H9 (cell line): Measurements from ENCODE around the gene SLC4A2. TPM values are rescaled to one million over a fixed set of nuclear protein-coding genes. Genes with fewer than 3 reads are reported as not detected.

Experiments used
- DNase-seq: peaks from one replicate; pipeline ENCODE4 v3.0.0-alpha.2; 2017
- H2AFZ ChIP-seq: one replicate; pipeline ENCODE4 v1.6.1; 2013; ENCODE audit warnings: mild to moderate bottlenecking, low read length, control low read depth, moderate library complexity
- H2AK5ac ChIP-seq: 2 replicates; pipeline ENCODE4 v1.6.1; 2013; ENCODE audit warnings: low read length, control low read depth, mixed read lengths; ENCODE audit not compliant: insufficient read length
- H2BK120ac ChIP-seq: one replicate; pipeline ENCODE4 v1.6.1; 2013; ENCODE audit warnings: low read depth, mild to moderate bottlenecking, low read length, control low read depth, inconsistent platforms; ENCODE audit not compliant: poor library complexity, severe bottlenecking
- H2BK12ac ChIP-seq: 2 replicates; pipeline ENCODE4 v1.6.1; 2013; ENCODE audit warnings: low read length, control low read depth, mixed read lengths, low read depth; ENCODE audit not compliant: insufficient read length
- H2BK15ac ChIP-seq: 2 replicates; pipeline ENCODE4 v1.6.1; 2013; ENCODE audit warnings: low read depth, low read length, control low read depth
- H2BK20ac ChIP-seq: one replicate; pipeline ENCODE4 v1.6.1; 2013; ENCODE audit warnings: low read depth, mild to moderate bottlenecking, low read length, control low read depth, inconsistent platforms; ENCODE audit not compliant: poor library complexity, severe bottlenecking
- H2BK5ac ChIP-seq: 2 replicates; pipeline ENCODE4 v1.6.1; 2013; ENCODE audit warnings: low read length, control low read depth, mixed read lengths; ENCODE audit not compliant: insufficient read length
- H3K14ac ChIP-seq: 2 replicates; pipeline ENCODE4 v1.6.1; 2013; ENCODE audit warnings: low read length, control low read depth; ENCODE audit not compliant: insufficient read depth
- H3K18ac ChIP-seq: 2 replicates; pipeline ENCODE4 v1.6.1; 2013; ENCODE audit warnings: low read depth, mild to moderate bottlenecking, mixed read lengths, low read length, control low read depth; ENCODE audit not compliant: insufficient read length
- H3K23ac ChIP-seq: 2 replicates; pipeline ENCODE4 v1.6.1; 2013; ENCODE audit warnings: low read length, control low read depth, mixed read lengths, low read depth; ENCODE audit not compliant: insufficient read length
- H3K23me2 ChIP-seq: 2 replicates; pipeline ENCODE4 v1.6.1; 2013; ENCODE audit warnings: low read depth, mild to moderate bottlenecking, mixed read lengths, low read length, control low read depth; ENCODE audit not compliant: insufficient read length, poor library complexity, severe bottlenecking
- H3K27ac ChIP-seq: 2 replicates; pipeline ENCODE4 v1.5.1; 2013; ENCODE audit warnings: low read length, control low read depth, mixed read lengths, low read depth; ENCODE audit not compliant: insufficient read length
- H3K27me3 ChIP-seq: 2 replicates; pipeline ENCODE4 v1.6.1; 2013; ENCODE audit warnings: low read length, control low read depth, inconsistent platforms; ENCODE audit not compliant: insufficient read depth
- H3K4ac ChIP-seq: 2 replicates; pipeline ENCODE4 v1.6.1; 2013; ENCODE audit warnings: low read depth, mild to moderate bottlenecking, control low read depth, inconsistent platforms, low read length, moderate library complexity
- H3K4me1 ChIP-seq: 2 replicates; pipeline ENCODE4 v1.6.1; 2013; ENCODE audit warnings: low read length, control low read depth, inconsistent platforms; ENCODE audit not compliant: insufficient read depth
- H3K4me2 ChIP-seq: 2 replicates; pipeline ENCODE4 v1.6.1; 2013; ENCODE audit warnings: low read length, control low read depth, mixed read lengths; ENCODE audit not compliant: insufficient read length, insufficient read depth
- H3K56ac ChIP-seq: 2 replicates; pipeline ENCODE4 v1.6.1; 2013; ENCODE audit warnings: low read depth, mild to moderate bottlenecking, mixed read lengths, low read length, control low read depth; ENCODE audit not compliant: insufficient read length
- H3K79me1 ChIP-seq: 2 replicates; pipeline ENCODE4 v1.6.1; 2013; ENCODE audit warnings: low read depth, mild to moderate bottlenecking, moderate library complexity, low read length, control low read depth, inconsistent platforms; ENCODE audit not compliant: insufficient read depth, poor library complexity, severe bottlenecking
- H3K79me2 ChIP-seq: 2 replicates; pipeline ENCODE4 v1.6.1; 2013; ENCODE audit warnings: low read length, control low read depth, inconsistent platforms; ENCODE audit not compliant: insufficient read depth
- H3K9ac ChIP-seq: 2 replicates; pipeline ENCODE4 v1.6.1; 2013; ENCODE audit warnings: low read length, control low read depth, mixed read lengths; ENCODE audit not compliant: insufficient read length; ENCODE audit errors: extremely low read depth
- H3K9me3 ChIP-seq: one replicate; pipeline ENCODE4 v1.6.1; 2013; ENCODE audit warnings: low read depth, low read length, inconsistent platforms; ENCODE audit not compliant: control insufficient read depth
- H3T11ph ChIP-seq: one replicate; pipeline ENCODE4 v1.6.1; 2013; ENCODE audit warnings: mild to moderate bottlenecking, low read length, control low read depth, inconsistent platforms
- H4K20me1 ChIP-seq: one replicate; pipeline ENCODE4 v1.6.1; 2013; ENCODE audit not compliant: control insufficient read depth, insufficient read length, insufficient read depth
- H4K5ac ChIP-seq: 2 replicates; pipeline ENCODE4 v1.6.1; 2013; ENCODE audit warnings: low read depth, mild to moderate bottlenecking, mixed read lengths, low read length, control low read depth; ENCODE audit not compliant: insufficient read length
- H4K8ac ChIP-seq: replicated peaks from 2 replicates; pipeline ENCODE4 v1.6.1; 2013; ENCODE audit warnings: low read length, control low read depth, mixed read lengths, low read depth; ENCODE audit not compliant: insufficient read length
- H4K91ac ChIP-seq: 2 replicates; pipeline ENCODE4 v1.6.1; 2013; ENCODE audit warnings: low read depth, mild to moderate bottlenecking, moderate library complexity, mixed read lengths, low read length, control low read depth; ENCODE audit not compliant: insufficient read length
- H3K27ac Mint-ChIP-seq, 3 experiments: 2 replicates in 2 of 3; 3 replicates in 1 of 3; pipeline ENCODE4 v1.8.0; 2020 to 2021; ENCODE audit warnings: mixed read lengths in 3 of 3, mild to moderate bottlenecking in 1 of 3, moderate library complexity in 1 of 3
- H3K27me3 Mint-ChIP-seq: 2 replicates; pipeline ENCODE4 v1.8.0; 2021; ENCODE audit warnings: low read depth, mild to moderate bottlenecking, moderate library complexity, mixed read lengths
- H3K36me3 Mint-ChIP-seq, 3 experiments: 2 replicates in 2 of 3; 3 replicates in 1 of 3; pipeline ENCODE4 v1.8.0; 2020 to 2021; ENCODE audit warnings: low read depth in 3 of 3, mixed read lengths in 3 of 3; ENCODE audit not compliant: insufficient read depth in 1 of 3
- H3K4me1 Mint-ChIP-seq, 2 experiments: 2 replicates each; pipeline ENCODE4 v1.8.0; 2020; ENCODE audit warnings: mixed read lengths in 2 of 2
- H3K4me3 Mint-ChIP-seq, 2 experiments: 2 replicates in 1 of 2; 3 replicates in 1 of 2; pipeline ENCODE4 v1.8.0; 2020 to 2021; ENCODE audit warnings: mild to moderate bottlenecking in 2 of 2, mixed read lengths in 2 of 2, moderate library complexity in 1 of 2
- H3K9me3 Mint-ChIP-seq, 2 experiments: 2 replicates in 1 of 2; 3 replicates in 1 of 2; pipeline ENCODE4 v1.8.0; 2020; ENCODE audit warnings: mild to moderate bottlenecking in 2 of 2, mixed read lengths in 2 of 2, moderate library complexity in 1 of 2
- CTCF ChIP-seq: fragments of 200-600 bp; sonication (generic); conservative IDR thresholded peaks from 3 replicates; pipeline ENCODE4 v1.8.0; 2021; ENCODE audit warnings: antibody characterized with exemption, mild to moderate bottlenecking
- WGBS: extraction: QIAGEN DNeasy Blood & Tissue Kit; methylation state at CpG from one replicate; pipeline ENCODE4 v1.1.7; 2013; ENCODE audit warnings: missing lambda C conversion rate, low lambda C conversion rate, mixed read lengths; ENCODE audit not compliant: insufficient read length; ENCODE audit errors: extremely low coverage; 5-methylcytosine and 5-hydroxymethylcytosine counted together
- total RNA-seq: library from RNA; stranded (reverse); gene quantifications from 2 replicates; pipeline ENCODE4 v1.2.1, GENCODE V29; 2021

SLC4A2 gene
- total RNA-seq, 1 experiment from 2014 or later, result 136 TPM

- Histone ChIP-seq H3K9me3 (no peaks in the 10 kb centered on the region), H3T11ph (no peak overlapping the region), H3K27me3 (no peaks in the 10 kb centered on the region), H4K8ac (no peak overlapping the region), H2AK5ac (no peak overlapping the region), H4K5ac (no peak overlapping the region), H3K9ac (no peak overlapping the region), H3K14ac (no peak overlapping the region), H2BK20ac (no peak overlapping the region), H2BK120ac (no peak overlapping the region), H3K79me2 (no peaks in the 10 kb centered on the region; the same call in 1 of the 2 replicates), H3K18ac (no peak overlapping the region), H3K4me2 (no peak overlapping the region), H4K91ac (no peak overlapping the region), H3K56ac (no peak overlapping the region), H3K79me1 (no peaks in the 10 kb centered on the region), H3K4ac (no peak overlapping the region), H2BK15ac (no peak overlapping the region), H4K20me1 (no peaks in the 10 kb centered on the region), H2AFZ (no peak overlapping the region), H3K4me1 (no peaks in the 10 kb centered on the region), H2BK5ac (no peak overlapping the region), H3K23me2 (no peaks in the 10 kb centered on the region), H3K27ac (no peak overlapping the region), H3K23ac (no peak overlapping the region), H2BK12ac (no peak overlapping the region)
- DNase-seq, result no peak
- peaks cover 1% of the 10 kb centered on the region; the same call in 1 of the 2 replicates for H3K27me3 Mint-ChIP-seq
- no peak for TF ChIP-seq CTCF
- no peaks in the 10 kb centered on the region for H3K9me3 Mint-ChIP-seq
- no peak overlapping the region for H3K4me3 Mint-ChIP-seq
- peaks cover 24 to 31% of the 10 kb centered on the region in 2 experiments for H3K4me1 Mint-ChIP-seq
- no CpG with 5 or more reads among the region's 7 CpGs for WGBS
- peaks cover 22 to 46% (median 45%) of the 10 kb centered on the region in 3 experiments for H3K36me3 Mint-ChIP-seq
- peak overlapping the region in 1 of 3 experiments; percentile 72; a peak in 2 of 7 replicates for H3K27ac Mint-ChIP-seq
These were observed 16.2 kb downstream of the SLC4A2 start for GRCh38 chr7:151075662-151075971.
